Transverse colon (tissue), 4 donors: Measurements from ENCODE around the gene C22orf23.

ENCODE experiments used
- CTCF ChIP-seq, 5 experiments: fragments of 200-600 bp in 3 of 5; fragments of 450-650 bp in 2 of 5; sonication (generic) in 3 of 5; IDR thresholded peaks; 1 replicate in 2 of 5; 2 replicates in 3 of 5; pipeline ENCODE4 v1.5.1; 2016 to 2017; ENCODE audit warnings: antibody characterized with exemption in 5 of 5, inconsistent platforms in 3 of 5, mild to moderate bottlenecking in 2 of 5, moderate library complexity in 1 of 5
- POLR2A ChIP-seq: fragments of 450-650 bp; IDR thresholded peaks from one replicate; pipeline ENCODE4 v1.6.1; 2016; ENCODE audit warnings: antibody characterized with exemption, mild to moderate bottlenecking, moderate library complexity
- POLR2AphosphoS5 ChIP-seq, 3 donors: sonication (generic); formaldehyde crosslinking; IDR thresholded peaks; one replicate each; pipeline ENCODE4 v1.6.1; 2016; ENCODE audit warnings: antibody characterized with exemption in 3 of 3

- no peak for TF ChIP-seq CTCF (IDR thresholded peaks at IDR 0.05)
- TF ChIP-seq POLR2AphosphoS5 (IDR thresholded peaks at IDR 0.05) = no peak
- TF ChIP-seq POLR2A = no peak
Observed at GRCh38 chr22:37913233-37913721, 40.1 kb downstream of the C22orf23 start.
